CD4-positive, alpha-beta T cell treated with Interleukin-17A for 1 hour (primary cell): Measurements from ENCODE around the gene LRRC31.

Experiments used
- DNase-seq: peaks from one replicate; pipeline ENCODE4 v3.0.0-alpha.2; 2020

The LRRC31 gene

DNA sequence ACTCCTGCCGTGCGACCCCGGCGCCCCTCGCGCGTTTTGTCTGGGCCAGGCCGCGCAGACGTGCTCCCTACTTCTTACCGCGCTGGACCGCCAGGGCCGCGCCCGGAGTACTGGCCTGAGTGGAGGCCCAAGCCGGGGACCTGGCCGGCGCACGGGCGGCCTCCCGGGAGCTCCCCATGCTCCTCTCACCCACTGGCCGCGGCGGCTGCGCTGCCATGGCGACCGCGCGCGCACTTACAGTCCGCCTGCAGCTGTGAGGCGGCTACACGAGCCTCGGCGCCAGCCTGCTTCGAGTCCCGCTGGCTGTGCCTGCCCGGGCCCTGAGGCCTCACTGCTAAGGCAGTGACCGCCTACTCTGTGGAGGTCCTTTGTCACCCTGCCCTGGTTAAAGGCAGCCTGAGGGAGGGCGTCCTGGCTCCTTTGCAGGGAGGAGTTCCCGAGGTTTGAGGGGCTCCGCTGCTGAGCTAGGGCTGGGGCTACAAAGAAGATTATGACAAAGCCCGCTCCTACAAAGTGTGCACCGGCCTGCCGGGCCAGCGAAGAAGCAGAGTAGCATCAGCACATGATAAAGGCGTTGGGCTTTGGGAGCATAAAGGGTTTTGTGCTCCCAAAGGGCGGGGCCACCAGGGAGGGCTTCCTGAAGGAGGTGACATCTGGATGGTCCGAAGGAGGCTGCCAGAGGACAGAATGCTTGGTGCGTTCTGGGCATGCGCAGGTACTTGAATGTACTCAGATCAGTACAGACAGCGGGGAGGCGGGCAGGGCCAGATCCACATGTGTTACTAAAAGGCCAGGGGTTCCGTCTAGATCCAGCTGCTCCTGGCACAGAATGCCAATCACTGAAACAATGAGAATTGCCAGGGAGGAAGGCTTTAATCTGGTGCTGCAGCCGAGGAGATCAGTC, 57.2 kb downstream of the LRRC31 start, which contains the start of the genes LRRC34 and LRRIQ4:
LRRC34 (minus strand) TSS at position 573 of the 904 bp plus-strand sequence; CDS start at position 217, 356 bp downstream.
LRRIQ4 (plus strand) TSS at position 539 of the 904 bp plus-strand sequence. CDS start 9,052 bp downstream, outside the sequence.
- peak; percentile 71 for DNase-seq

DNA sequence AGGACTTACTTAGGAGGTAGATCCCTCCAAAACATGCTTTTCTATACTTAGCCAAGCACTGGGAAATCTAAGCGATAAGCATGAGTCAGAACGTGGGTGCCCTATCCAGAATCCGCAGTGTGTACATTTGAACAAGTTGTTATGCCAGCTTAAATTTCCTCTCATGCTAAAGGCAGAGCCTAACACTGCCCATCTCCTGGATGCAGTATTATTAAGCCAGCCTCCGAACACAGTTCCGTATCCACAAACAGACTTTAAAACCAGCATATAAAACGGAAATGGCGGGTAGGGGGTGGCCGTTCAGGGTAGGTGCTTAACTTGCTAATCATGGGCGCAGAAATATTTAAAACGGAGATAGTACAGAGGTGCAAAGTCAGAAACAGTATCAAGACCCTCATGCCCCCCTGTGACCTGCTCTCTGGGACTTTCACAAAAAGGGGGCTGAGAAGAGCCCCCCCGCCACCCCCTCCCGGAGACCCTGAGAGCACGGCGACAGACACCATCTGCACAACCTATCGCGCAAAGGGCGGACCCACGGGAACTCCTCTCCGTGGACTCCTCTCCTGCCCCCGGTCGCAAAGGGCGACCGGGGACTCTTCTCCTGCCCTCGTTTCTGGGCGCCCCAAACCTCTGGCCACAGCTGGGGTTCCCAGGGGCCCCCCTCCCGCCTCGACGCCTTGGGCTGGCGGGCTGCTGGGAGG, 58.0 kb downstream of the LRRC31 start:
- peak; percentile 18 for DNase-seq

DNA sequence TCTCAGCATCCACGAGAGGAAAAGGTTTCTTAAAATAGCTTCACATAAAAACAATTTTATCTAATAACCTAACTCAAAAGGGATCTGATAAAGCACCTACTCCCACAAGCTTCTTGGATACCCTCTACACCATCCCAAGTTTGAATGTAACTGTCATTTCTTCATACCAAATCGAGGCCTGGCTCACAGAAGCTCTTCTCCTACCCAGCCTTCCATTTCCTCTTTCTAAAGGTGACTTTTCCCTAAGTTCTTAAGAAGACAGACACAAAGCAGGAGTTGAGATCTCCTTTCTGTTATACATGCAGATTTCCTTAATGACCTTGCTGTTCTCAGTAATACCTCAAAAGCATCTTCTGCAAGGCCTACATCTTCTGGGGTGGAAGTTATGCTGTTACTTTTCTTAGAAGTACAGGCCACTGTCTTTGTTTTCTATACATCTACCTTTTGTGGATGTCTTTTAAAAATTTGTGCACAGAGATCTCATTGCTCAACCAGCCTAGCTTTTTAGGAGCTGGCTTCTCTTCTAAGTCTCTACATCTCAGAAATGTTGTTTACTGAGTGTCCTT, 60.4 kb downstream of the LRRC31 start:
- no peak for DNase-seq

DNA sequence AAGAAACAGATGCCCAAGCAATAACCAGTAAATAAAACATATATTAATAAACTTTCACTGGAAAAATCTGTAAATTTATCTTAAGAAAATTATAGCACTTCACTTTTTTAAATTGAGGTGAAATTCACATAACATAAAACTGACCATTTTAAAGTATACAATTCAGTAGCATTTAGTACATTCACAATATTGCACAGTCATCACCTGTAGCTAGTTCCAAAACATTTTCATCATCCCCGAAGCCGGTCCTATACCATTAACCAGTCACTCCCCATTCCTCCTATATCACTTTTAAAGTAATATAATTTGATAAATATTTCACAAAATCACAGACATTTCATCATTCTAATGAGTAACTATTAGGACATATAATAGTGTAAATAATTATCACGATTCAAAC, 65.1 kb downstream of the LRRC31 start:
- DNase-seq: no peak

DNA sequence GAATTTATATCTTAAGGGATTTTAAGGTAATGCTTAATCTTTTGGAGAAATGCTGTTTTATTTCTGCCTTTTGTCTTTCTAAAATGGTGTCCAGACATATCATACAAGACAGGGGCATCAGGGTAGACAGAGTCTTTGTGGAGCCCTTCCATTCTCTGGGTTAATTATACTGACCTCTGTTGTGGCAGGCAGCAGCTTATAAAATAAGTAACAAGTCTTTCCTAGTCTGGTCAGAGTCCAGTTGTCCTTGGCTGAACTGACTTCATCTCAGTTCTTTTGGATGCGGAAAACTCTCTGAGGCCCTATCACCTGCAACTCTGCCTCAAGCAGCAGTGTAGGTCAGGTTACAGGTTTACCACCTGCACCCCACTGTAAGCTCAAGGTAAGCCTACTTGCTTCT, 77.4 kb downstream of the LRRC31 start:
- no peak for DNase-seq

DNA sequence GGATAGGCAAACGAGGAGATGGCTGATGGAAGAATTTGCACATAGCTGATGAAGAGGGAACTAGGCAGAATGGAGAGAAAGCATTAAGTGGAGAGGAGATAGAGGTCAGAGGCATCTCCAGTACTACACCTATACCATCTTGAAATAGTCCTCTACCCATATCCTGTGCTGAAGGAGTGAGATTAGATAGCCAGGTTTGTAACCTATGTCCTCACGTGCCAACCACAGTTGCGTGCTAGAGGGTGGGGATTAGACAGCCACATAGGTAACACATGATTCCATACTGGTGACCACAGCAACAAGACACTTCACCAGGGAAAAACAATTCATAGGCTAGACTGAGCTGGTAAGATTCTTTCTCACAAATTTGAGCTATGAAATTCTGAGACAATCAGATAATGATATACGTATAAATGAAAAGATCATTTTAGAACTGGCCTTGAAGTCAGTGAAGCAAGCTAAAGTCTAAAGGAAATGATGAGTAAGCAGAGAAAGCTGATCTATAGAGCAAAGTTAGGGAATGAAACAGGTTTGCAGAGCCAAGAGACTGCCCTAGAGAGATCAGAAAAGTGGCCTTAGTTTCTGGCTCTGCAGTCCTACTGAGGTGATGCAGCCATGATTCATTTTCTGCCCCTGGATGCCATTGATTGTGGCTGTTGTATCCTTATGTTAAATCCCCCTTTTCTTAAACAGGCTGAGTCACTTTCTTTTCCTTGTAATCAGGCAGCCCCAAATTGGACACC, 78.9 kb downstream of the LRRC31 start:
- DNase-seq: no peak

DNA sequence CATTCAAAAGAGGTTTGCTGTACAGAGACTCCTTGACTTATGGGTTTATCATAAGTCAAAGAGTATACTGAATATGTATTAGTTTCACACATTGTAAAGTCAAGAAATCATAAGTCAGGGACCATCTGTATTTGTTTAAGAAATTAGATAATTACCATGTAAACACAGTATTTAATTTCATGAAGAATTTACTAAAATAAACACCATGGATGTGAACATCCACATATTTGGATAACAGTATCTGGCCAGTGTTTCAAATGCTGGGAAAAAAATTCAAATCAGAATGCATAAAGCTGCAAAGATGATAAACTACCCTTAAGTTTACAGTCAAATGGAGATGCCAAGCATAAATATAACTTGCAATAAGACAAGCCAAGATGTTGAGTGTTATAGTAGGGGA, 79.5 kb downstream of the LRRC31 start:
- DNase-seq: no peak
